Esophagus muscularis mucosa (tissue), 3 donors: ENCODE data around the gene ZNF576.

ENCODE experiments used
- POLR2A ChIP-seq: fragments of 450-650 bp; IDR thresholded peaks from one replicate; pipeline ENCODE4 v1.6.1; 2017; ENCODE audit warnings: antibody characterized with exemption, moderate library complexity, mild to moderate bottlenecking, low read depth
- POLR2AphosphoS5 ChIP-seq, 2 donors: sonication (generic); formaldehyde crosslinking; IDR thresholded peaks; one replicate each; pipeline ENCODE4 v1.6.1; 2017; ENCODE audit warnings: antibody characterized with exemption in 2 of 2
- TF ChIP-seq, protein P1 (sequence below), 3 experiments: fragments of 200-600 bp in 2 of 3; fragments of 450-650 bp in 1 of 3; sonication (generic) in 2 of 3; IDR thresholded peaks; one replicate each; pipeline ENCODE4 v1.5.1; 2017 to 2019; ENCODE audit warnings: antibody characterized with exemption in 3 of 3, mild to moderate bottlenecking in 2 of 3, moderate library complexity in 1 of 3

DNA sequence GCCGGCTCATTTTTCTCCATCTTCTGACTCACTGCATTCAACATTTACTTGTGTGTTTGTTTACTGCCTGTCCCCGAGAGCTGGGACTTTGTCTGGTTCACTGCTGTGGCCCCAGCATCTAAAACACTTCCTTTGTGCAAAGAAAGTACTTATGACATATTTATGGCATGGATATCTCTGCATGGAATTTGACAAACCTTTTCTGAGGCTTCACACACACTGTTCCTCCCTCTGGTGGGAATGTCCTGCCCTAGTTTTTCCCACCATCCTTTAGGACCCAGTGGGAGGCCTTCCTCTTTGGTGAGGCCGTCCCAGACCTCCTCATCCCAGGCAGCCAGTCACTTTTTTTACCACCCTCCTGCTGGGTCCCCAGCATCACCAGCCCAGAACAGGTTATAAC is 14.1 kb downstream of the ZNF576 start:
- TF ChIP-seq, protein P1, sequence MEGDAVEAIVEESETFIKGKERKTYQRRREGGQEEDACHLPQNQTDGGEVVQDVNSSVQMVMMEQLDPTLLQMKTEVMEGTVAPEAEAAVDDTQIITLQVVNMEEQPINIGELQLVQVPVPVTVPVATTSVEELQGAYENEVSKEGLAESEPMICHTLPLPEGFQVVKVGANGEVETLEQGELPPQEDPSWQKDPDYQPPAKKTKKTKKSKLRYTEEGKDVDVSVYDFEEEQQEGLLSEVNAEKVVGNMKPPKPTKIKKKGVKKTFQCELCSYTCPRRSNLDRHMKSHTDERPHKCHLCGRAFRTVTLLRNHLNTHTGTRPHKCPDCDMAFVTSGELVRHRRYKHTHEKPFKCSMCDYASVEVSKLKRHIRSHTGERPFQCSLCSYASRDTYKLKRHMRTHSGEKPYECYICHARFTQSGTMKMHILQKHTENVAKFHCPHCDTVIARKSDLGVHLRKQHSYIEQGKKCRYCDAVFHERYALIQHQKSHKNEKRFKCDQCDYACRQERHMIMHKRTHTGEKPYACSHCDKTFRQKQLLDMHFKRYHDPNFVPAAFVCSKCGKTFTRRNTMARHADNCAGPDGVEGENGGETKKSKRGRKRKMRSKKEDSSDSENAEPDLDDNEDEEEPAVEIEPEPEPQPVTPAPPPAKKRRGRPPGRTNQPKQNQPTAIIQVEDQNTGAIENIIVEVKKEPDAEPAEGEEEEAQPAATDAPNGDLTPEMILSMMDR (IDR thresholded peaks at IDR 0.05): no peak
- TF ChIP-seq POLR2A (no peak), POLR2AphosphoS5 (IDR thresholded peaks at IDR 0.05) (no peak)
